ENCODE measurements around the gene VWA3A. TPM values are rescaled to one million over a fixed set of nuclear protein-coding genes. Genes with fewer than 3 reads are reported as not detected.

VWA3A gene
- total RNA-seq, 4 donors from 2014 or later, result 0.21 to 1.2 (median 0.26) TPM; not detected in 1

Other genes starting within 250 kb of the VWA3A start
- 100 to 1,000 TPM in 2 of 4 donors, 10 to 100 TPM in 2; 49.5 to 289 (median 118) TPM for gene NPIPB4, start 234.8 kb upstream of the VWA3A start, total RNA-seq
- 100 to 1,000 TPM; 109 to 172 (median 139) TPM for gene UQCRC2, start 139.2 kb upstream of the VWA3A start, total RNA-seq
- gene PDZD9, start 91.4 kb upstream of the VWA3A start, total RNA-seq, result not detected
- 10 to 100 TPM; 11.9 to 32.7 (median 16.7) TPM for gene MOSMO, start 84.4 kb upstream of the VWA3A start, total RNA-seq
- gene SDR42E2, start 70.0 kb downstream of the VWA3A start, total RNA-seq, result not detected
- 100 to 1,000 TPM in 1 of 4 donors, 10 to 100 TPM in 3; 50.9 to 194 (median 73.8) TPM for gene EEF2K, start 113.7 kb downstream of the VWA3A start, total RNA-seq
- 100 to 1,000 TPM in 1 of 4 donors, 10 to 100 TPM in 3; 63.3 to 116 (median 89.0) TPM for gene POLR3E, start 204.9 kb downstream of the VWA3A start, total RNA-seq

Data from suprapubic skin (tissue), 4 donors.